NCI-H1436 (cell line): Measurements from ENCODE around the gene HINT2.
A peak's percentile ranks its signal among the peaks of the same experiment; 100 is the strongest.

Experiments
- DNase-seq: peaks from one replicate; lab custom pipeline; 2025; lab: John Stamatoyannopoulos, UW

The HINT2 gene

DNA sequence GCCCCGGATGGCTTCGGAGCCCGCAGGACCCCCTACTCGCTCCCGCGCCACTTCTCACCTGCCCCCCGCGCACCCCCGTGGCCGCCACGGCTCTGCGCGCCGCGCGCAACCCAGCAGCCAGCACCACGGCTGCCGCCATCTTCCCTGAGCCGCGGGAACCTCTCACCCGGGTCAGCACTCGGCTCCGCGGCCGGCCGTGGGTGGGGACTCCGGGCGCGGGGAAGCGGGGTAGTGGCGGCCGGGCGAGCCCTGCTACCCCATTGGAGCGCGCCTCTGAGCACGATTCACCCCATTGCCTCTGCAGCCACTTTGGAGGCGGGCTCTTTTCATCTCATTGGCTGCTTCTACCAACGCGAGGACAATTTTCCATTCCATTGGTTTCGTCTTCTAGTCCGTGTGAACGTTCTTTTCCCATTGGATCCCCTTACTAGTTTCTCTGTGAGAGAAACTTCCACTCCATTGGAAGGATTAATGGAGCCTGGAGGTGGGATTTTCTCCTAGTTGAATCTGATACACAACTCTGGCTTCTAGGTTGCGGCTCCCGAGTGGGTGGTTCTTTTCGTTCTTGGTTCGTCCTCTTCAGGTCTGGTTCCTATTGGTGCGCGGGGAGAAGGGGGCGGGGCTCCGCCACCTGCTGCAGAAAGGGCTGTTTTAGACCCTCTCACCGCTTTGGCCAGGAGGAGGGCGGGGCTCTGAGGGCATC lies at the start of gene HINT2:
Gene HINT2 (minus strand): TSS at position 202 of the 703 bp plus-strand sequence. CDS start 63 bp downstream, at position 139.
- DNase-seq = peak; percentile 98

DNA sequence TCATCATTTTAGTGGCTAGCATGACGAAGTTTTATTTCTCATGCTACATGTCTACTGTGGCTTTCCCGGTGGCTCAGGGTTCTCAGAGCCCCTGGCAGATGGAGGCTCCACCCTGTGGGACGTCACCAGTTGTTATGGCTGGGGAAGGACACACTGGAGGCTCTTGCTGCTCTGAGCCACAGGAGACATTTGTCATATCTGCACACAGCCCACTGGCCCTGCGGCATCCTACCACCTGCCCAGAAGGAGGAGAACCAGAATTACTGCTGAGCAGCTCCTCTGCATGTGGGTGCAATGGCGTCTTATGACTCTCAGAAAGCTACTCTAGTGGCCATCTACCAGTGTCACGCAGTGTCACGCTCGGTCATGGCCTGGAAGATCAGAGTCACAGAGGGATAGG lies 48.7 kb upstream of the HINT2 start:
- no peak for DNase-seq

DNA sequence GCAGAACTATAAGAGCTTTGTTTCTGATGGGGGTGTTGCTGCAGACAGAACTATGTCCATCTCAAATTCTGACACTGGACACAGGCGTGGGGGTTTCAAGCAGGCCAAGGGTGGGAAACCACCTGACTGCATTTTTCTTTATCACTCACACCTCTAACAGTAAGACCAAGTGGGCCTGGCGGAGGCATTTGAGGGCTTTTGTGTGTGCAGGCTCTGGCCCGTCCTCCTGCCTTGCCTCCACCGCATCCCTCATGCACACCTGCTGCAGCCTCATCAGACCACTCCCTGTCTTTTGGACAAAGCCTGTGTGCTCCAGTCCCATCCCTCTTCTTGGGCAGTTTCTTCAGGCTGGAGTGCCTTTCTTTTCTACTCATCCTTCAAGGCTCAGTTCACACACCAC lies 47.5 kb upstream of the HINT2 start:
- no peak for DNase-seq

DNA sequence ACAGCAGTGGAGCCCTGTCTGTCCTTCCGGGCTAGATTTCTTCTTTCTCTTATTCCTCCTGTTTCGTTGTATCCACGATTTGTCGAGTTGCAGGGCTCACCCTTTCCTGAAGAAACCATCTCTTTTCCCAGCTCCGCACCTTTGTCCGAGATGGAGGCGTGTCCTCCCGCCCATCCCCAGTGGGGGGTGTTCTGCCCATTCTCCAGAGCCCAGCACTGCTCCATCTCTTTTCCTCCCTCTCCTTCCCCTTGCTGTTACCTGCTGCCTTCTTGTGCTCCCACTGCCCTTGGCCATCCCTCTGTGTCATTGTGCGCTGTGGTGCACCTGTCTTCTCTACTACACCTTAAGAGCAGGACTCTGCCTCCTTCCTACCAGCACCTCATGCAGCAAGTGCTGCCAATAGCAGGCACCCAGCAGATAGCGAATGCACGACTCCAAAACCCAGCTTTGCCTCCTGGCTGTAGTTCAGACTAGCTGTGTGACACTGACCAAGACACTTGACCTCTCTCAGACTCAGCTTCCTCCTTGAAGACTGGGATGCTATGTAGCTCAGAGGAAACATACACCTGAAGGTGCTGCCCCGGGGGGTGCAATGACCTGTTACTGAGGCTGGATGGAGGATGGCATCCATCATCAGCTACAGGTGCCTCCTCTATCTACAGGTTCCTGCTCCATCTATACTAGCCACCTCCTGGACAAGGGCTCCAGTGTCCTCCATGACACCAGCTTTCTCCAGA lies 46.5 kb upstream of the HINT2 start:
- DNase-seq = no peak

DNA sequence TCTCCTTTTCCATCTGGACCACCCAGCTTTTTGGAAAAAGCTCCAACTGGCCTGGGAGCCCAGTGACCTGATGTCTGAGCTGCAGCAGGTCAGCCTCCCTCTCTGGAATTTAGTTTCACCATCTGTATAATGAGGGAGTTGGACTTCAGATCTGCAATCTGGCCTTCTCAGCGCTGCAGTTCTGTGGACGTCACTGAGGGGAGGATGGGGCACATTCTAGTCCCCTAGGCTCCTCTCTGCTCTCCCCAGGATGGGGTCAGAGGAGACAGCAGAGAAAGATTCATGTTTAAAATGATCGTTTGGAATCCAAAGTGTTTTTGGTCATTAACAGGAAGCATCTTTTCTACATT lies 45.1 kb upstream of the HINT2 start:
- DNase-seq = no peak

DNA sequence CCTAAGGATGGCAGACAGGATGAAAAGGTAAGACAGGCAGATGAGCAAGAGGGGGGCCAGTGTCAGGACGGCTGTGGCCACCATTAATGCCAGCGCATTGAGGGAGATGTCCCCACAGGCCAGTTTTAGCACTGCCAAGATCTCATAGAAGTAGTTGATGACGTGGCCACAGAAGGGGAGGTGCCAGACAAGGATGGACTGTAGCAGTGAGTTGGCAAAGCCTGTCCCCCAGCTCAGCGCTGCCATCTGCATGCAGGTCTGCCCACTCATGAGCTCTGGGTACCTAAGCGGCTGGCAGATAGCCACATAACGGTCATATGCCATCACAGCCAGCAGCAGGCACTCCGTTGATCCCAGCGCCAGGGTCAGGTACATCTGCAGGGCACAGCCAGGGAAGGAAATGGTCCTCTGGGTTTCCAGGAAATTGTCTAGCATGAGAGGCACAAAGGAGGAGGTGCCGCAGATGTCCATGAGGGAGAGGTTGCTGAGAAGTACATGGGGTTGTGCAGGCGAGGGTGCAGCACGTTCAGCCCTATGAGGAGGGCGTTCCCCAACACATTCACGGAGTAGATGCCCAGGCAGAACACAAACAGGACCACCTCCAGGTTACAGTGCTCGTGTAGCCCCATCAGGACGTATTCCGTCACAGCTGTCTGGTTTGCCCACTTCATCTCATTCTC lies 44.6 kb upstream of the HINT2 start:
- no peak for DNase-seq

DNA sequence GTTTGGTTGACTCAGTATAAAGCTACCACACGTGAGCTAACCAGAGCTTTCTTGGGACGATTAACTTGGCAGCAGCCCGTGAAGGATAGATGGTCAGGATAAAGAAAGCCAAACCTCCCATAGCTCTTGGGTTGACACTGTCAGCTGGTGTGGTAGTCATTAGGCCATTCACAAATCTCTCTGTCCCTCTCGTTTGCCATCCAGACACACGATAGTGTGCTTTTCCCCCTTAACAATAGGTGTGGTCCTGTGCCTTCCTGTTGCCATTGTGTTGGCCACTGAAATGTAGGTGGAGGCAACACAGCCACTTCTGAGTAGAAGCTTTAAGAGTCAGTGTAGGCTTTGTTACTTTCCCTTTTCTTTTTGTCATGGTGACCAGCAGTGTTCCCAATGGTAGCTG lies 43.6 kb upstream of the HINT2 start:
- no peak for DNase-seq

DNA sequence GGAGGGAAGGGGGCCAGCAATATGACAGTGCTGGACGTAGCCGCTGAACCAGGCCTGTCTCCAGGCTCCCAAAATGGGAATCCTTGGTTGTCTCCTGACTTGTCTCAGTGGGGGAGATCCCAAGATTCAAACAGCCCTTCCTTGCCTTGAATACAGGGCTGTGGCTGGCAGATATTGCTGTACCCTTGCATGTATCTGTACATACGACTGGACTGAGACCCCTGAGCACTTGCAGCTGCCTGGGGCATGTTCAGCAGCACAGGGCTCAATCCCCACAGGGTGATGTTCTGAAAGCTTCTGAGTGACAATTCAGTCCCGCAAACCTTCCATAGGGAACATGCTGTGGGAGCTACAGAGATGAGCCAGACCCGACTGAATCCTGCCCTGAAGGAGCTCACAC lies 42.0 kb upstream of the HINT2 start:
- no peak for DNase-seq

DNA sequence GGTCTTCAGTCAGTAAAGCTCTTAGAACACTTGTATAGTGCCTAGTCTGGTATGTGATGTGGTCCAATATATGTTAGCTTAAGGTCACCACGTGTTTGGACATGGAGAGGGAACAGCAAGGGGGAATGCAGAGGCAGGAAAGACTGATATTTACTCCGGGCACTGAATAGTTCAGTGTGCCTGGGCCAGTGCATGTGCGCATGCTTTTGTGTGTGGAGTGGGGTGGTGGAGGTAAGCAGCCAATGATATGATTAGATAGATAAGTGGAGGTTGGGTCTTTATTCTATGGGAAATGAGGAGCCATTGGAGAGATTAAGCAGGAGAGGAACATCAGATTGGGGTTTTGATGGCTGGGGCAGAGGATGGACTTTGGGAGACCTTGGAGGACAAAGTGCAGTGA lies 41.4 kb upstream of the HINT2 start:
- DNase-seq = no peak

DNA sequence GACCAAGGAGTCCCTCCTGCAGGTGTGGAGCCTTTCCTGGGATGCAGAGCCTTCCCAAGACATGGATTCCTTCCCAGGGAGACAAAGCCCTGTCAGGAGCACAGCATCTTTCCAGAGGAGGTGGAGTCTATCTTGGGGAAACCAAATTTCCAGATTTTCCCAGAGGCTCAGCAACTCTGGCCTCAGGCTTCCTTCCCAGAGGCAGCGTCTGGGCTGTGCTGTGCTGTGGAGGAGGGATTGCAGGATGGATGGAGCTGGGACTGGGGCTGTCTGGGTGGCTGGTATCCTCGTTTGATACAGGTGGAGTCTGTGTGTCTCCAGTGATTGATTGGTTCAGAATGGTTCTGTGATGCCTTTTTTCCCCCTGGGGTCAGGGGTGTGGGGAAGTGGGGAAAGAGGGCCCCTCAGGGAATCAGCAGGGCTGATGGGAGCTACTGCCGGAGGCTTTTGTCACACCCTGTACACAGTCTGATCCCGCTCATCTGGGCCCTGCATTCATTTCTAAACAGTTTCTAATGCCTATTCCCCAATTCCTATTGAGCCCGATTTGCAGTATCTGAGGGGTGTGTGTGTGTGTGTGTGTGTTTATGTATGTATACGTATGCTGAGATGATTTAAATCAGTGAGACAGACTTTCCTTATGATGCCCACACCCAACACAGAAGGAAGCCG lies 39.4 kb upstream of the HINT2 start:
- no peak for DNase-seq

DNA sequence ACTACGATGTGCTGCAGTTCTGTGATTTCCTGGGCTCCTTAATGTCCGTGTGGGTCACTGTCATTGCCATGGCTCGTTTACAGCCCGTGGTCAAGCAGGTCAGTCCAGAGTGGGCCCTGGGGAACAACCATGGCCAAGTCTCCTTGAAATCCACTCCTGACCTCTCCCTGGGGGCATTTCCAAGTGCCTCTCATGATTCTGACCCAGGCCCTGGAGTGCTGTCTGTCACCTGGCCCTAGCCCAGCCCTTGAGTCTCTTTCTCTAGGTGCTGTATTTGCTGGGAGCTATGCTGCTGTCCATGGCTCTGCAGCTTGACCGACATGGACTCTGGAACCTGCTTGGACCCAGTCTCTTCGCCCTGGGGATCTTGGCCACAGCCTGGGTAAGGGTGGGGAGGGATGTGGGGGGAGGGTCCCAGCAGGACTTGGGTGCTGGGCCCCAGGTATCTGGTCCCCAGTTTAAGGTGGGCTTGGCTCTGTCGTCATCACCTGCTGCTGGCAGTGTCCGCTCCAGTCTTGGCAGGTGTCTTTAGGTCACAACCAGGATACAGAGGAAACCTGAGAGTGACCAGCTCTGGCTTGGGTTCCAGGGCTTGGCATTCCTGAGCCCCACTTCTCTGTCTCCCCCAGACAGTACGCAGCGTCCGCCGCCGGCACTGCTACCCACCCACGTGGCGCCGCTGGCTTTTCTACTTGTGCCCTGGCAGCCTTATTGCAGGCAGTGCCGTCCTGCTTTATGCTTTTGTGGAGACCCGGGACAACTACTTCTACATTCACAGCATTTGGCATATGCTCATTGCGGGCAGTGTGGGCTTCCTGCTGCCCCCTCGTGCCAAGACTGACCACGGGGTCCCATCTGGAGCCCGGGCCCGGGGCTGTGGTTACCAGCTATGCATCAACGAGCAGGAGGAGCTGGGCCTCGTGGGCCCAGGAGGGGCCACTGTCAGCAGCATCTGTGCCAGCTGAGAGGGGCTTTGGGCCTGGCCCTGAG lies 38.3 kb upstream of the HINT2 start:
- DNase-seq = no peak

DNA sequence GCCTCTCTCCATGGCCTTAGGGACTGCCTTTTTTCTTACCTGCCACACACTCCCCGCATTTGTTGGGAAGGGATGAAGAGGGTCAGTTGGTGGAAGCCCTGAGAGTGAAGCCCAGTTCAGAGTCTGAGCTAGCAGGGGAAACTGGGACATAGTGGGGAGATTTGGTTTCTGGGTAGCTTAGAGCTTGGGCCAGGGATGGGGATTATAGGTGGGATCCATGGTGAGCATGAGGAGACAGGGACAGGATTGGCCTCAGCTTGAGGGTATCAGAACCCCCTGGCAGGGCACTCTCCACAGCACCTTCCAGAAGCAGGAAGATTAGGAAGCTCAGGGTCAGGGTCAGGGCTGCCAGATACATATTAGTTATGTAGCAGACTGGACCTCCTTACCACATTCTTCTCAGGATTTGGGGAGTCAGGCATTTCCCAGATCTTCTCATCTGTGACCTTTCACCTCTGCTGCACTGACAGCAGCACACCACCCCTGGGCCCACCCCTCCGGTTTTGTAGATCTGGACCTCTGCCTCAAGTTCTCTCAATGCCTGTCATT lies 37.5 kb upstream of the HINT2 start:
- DNase-seq = no peak

DNA sequence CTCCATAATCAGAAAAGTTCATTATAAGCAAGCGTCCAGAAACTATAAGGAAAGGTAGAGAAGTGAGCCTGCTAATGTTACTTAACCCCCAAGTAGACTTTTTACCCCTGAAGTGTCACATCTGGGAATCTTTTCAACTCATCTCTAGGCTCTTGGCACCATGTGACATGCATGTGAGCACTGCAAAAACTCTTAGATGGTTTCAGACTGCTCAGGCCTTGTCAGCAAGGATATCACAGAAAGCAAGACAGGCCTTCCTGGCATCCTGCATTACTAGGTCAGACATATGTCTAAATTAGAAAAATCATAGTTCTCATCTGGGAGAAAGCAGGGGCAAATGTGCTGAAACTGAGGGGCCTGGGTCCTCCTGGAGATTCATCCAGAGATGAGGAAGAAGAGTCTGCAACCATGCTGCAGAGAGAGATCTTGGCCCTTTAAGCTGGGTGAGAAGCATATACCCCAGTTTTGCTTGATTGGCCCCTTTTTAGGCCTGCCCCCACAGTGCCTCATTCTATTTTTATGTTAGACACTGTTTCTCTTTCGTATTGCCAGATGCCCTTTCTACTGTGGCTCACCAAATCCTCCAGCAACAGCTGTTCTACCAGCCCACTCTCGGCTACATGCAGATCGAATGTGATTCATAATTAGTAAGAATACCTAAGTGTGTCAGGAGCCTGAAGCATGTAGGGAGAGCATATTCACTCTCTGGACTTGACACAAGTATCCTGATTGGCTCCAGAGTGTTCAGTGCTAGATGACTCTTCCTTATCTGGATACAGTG lies 33.1 kb upstream of the HINT2 start:
- DNase-seq = no peak

DNA sequence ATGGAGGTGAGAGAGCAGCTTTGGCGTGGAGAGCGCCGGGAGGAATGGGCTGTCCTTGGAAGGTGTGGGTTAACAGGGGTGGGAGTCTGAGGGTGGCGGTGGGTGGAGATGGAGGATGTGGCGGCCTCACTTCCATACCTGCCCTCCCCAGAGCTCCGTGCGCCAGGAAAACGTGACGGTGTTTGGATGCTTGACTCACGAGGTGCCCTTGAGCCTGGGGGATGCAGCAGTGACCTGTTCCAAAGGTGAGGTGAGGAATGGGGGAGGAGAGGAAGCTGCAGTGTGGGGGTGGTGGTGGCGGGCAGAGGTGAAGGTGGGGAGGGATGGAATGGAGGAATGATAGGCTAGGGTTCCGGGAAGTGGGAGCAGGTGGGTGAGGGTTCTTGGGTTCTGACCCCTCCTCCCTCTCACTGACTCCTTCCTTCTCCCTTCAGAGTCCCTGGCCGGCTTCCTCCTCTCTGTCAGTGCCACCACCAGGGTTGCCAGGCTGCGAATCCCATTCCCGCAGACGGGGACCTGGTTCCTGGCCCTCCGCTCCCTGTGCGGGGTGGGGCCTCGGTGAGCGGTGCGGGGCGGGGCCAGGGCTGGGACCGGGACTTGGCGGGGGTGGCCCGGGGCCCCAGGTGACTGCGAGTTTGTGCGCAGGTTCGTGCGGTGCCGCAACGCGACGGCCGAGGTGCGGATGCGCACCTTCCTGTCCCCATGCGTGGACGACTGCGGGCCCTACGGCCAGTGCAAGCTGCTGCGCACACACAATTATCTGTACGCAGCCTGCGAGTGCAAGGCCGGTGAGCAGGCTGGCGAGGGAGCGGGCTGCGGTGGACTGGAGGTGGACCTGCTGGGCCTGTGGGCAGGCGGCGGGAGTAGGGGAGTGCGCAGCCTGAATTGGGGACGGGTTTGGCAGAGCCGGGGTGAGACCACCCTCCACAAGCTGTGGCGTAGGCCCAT lies 31.3 kb upstream of the HINT2 start:
- no peak for DNase-seq

DNA sequence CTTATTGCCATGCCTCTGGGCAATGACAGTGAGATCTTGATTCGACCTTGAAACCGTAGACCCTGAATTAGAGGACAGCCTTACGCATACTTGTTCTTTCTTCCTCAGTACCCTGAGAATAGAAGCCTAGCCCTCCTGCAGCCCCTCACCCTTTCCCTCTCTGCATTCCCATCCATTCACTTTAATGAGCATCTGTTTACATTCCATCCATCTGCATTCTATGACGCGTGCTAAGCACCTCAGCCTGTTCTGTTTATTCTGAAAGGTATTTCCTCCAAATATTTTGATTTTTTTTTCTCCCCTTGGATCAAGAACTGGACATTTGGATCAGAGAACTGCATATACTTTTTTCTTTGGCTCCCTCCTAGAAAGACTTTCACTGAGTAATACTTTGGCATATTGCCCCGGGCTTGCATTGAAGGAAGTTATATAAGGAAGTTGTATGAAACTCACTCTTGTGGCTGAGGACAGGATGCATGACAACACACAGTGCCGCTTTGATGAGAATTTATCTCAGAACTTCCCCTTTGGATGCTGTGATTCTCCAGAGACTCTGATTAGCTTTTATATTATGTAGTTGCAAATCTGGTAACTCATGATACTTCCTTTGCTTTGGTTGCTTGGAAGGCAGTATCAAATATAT lies 29.9 kb upstream of the HINT2 start:
- DNase-seq = no peak

DNA sequence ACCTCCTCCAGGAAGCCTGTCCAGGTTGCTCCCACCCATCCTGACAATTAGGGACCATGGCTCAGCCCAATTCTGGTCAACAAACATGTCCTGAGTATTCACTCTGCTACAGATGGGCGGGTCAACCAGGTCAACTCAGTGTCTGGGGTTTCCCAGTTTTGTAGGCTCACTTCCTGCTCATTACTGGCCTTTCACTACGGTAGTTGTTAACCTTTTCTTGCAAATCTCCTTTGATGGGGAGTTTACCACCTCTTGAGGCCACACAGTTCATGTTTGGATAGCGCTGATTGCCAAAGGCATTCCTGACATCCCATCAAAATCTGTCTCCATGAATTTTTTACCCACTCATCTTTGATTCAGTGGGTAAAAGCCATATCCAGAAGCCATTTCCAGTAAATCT lies 28.0 kb upstream of the HINT2 start:
- DNase-seq = no peak

DNA sequence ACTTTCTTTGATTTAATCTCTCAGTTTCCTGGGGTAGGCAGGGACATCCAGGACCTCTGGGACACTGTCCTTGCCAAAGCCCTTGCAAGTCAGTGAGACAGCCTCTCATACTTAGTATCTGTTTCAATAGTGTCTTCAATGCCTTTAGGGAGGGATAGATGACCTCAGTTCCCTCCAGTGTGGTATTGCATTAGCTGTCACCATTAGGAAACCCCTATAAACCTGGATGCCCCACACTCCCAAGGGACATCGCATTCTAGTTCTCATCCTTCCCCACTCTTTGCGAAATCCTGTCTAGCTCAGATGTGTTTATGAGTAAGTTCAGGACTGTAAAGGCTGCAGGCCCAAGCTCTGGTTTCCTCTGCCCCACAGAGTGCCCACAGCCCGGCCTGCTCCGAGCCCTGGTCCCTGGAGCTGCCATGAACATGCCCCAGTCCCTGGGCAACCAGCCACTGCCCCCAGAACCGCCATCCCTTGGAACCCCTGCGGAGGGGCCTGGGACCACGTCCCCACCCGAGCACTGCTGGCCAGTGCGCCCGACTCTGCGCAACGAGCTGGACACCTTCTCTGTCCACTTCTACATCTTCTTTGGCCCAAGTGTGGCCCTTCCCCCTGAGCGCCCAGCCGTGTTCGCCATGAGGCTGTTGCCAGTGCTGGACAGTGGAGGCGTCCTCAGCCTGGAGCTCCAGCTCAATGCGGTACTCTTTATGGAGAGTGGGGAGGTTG lies 27.3 kb upstream of the HINT2 start:
- no peak for DNase-seq

DNA sequence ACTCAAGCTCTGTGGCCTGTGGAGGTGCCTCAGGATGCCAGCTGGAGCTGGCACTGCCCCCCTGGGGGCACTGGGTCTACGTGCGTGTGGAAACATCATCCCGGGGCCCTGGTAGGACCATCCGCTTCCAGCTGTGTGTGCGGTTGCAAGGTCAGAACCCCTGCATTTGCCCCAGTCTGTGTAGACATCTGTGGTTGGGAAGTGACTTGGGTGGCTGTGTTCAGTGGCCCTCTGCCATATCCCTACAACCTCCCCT lies 26.7 kb upstream of the HINT2 start:
- no peak for DNase-seq
